Adrenal gland (tissue), 5 donors: ENCODE results near the gene CDH3.

Source experiments
- POLR2A ChIP-seq, 2 donors: fragments of 450-650 bp; IDR thresholded peaks; one replicate each; pipeline ENCODE4 v1.6.1; 2017; ENCODE audit warnings: antibody characterized with exemption in 2 of 2, mild to moderate bottlenecking in 2 of 2, moderate library complexity in 1 of 2
- TF ChIP-seq, protein P1 (sequence below), 6 experiments: fragments of 450-650 bp in 4 of 6; fragments of 200-600 bp in 2 of 6; sonication (generic) in 1 of 6; IDR thresholded peaks; 1 replicate in 5 of 6; 2 replicates in 1 of 6; pipeline versions ENCODE4 v1.5.1 to v1.8.0; 2016 to 2021; ENCODE audit warnings: antibody characterized with exemption in 6 of 6, mild to moderate bottlenecking in 2 of 6, moderate library complexity in 1 of 6
- donor health status: DM: no; HTN: no; CAD: no.

DNA sequence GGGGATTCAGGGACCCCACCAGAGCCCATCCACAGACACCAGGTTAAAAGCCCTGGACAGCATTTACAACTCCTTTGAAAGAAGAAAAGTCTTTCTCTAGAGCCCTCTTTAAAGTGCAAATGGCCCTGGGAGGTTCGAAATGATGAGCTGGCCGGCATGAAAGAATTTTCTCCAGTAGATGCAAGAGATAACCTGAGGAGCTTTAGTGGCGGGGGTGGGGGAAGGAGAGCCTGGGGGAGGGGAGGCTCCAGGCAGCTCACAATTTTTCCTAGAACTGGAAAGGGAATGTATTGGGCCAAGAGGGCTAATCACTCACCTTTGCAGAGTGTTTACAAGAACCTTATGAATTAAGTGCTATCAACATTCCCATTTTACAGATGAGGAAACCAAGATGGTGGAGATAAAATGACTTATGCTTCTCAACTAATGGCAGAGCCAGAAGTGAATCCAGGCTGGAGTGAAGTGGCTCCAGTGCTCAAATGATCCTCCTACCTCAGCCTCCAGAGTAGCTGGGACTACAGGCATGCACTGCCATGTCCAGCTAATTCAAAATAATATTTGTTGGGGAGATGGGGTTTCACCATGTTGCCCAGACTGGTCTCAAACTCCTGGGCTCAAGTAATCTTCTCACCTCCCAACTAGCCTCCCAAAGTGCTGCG, 87.8 kb downstream of the CDH3 start:
- TF ChIP-seq, protein P1, sequence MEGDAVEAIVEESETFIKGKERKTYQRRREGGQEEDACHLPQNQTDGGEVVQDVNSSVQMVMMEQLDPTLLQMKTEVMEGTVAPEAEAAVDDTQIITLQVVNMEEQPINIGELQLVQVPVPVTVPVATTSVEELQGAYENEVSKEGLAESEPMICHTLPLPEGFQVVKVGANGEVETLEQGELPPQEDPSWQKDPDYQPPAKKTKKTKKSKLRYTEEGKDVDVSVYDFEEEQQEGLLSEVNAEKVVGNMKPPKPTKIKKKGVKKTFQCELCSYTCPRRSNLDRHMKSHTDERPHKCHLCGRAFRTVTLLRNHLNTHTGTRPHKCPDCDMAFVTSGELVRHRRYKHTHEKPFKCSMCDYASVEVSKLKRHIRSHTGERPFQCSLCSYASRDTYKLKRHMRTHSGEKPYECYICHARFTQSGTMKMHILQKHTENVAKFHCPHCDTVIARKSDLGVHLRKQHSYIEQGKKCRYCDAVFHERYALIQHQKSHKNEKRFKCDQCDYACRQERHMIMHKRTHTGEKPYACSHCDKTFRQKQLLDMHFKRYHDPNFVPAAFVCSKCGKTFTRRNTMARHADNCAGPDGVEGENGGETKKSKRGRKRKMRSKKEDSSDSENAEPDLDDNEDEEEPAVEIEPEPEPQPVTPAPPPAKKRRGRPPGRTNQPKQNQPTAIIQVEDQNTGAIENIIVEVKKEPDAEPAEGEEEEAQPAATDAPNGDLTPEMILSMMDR (IDR thresholded peaks at IDR 0.05), result no peak
- TF ChIP-seq POLR2A (IDR thresholded peaks at IDR 0.05), result no peak
